Measurements from ENCODE around the gene MYL9. TPM values are rescaled to one million over a fixed set of nuclear protein-coding genes. Genes with fewer than 3 reads are reported as not detected.

The MYL9 gene
- total RNA-seq, 2 experiments from 2014 or later = not detected

DNA sequence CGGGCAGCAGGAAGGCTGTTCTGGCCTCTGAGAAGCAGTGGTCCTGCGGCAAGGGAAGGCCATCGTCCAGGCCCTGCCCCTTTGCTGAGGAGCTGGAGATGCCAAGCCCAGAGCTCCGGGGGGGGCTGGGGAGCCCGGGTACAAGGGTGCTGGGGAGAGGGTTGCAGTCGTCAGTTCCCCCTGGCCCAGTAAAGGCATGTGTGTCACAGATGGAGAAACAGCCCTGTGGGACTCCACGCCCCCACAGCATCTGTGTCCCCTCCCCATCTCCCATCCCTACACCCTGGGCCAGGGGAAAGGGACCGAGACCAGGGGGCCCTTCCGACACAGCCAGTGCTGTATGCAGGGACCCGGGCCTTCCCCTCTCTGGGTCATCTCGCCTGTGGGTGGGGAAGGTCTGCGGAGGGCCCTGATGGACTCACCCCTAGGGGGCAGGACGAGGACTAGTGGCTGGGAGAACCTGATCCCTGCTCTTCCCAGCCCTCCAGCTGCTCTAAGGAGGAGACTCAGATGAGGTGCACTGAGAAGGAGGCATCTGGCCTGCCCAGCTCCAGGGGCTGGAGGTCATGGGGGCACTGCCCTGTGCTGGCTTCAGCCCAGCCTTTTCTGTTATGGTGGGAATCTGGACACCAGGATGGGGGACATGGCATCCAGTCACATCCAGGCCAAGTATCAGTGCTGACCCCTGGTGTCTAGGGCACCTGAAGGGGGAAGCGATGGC lies 609 bp downstream of the MYL9 start:
- BruUV-seq (replicated peaks) = no TSS peak
- no peak for TF ChIP-seq EZH2phosphoT487 (IDR thresholded peaks at IDR 0.05; ENCODE audit: borderline replicate concordance, low read depth, low read length)
- TF ChIP-seq, protein P1, sequence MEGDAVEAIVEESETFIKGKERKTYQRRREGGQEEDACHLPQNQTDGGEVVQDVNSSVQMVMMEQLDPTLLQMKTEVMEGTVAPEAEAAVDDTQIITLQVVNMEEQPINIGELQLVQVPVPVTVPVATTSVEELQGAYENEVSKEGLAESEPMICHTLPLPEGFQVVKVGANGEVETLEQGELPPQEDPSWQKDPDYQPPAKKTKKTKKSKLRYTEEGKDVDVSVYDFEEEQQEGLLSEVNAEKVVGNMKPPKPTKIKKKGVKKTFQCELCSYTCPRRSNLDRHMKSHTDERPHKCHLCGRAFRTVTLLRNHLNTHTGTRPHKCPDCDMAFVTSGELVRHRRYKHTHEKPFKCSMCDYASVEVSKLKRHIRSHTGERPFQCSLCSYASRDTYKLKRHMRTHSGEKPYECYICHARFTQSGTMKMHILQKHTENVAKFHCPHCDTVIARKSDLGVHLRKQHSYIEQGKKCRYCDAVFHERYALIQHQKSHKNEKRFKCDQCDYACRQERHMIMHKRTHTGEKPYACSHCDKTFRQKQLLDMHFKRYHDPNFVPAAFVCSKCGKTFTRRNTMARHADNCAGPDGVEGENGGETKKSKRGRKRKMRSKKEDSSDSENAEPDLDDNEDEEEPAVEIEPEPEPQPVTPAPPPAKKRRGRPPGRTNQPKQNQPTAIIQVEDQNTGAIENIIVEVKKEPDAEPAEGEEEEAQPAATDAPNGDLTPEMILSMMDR (conservative IDR thresholded peaks at IDR 0.05; ENCODE audit: low read length) = peak; percentile 50
- no peak for DNase-seq (ENCODE audit: low spot score)
- no peaks in the 10 kb centered on the region for H3K9me2 ChIP-seq (ENCODE audit: insufficient read depth, low read length)
- H2AFZ ChIP-seq (ENCODE audit: low read length) = no peak overlapping the region
- H4K20me1 ChIP-seq (ENCODE audit: insufficient read depth, low read length) = no peaks in the 10 kb centered on the region
- H3K4me2 ChIP-seq (ENCODE audit: low read length) = no peak overlapping the region
- ChIA-PET POLR2A (no interaction called here), CTCF (ENCODE audit: unreplicated experiment) (no interaction called here)
- H3K79me2 ChIP-seq (ENCODE audit: insufficient read depth, low read depth, low read length) = no peaks in the 10 kb centered on the region
- no peaks in the 10 kb centered on the region for H3K9me3 ChIP-seq (ENCODE audit: low read length)
- H3K36me3 ChIP-seq (ENCODE audit: insufficient read depth, low read length) = no peaks in the 10 kb centered on the region
- H3K4me1 ChIP-seq (ENCODE audit: insufficient read depth, low read length, poor library complexity, severe bottlenecking) = no peaks in the 10 kb centered on the region
- no peak overlapping the region for H3K4me3 ChIP-seq (ENCODE audit: low read depth, low read length, poor library complexity, severe bottlenecking)
- intact Hi-C loops (cut with micrococcal nuclease; ENCODE audit: unreplicated experiment) = no loop called here
- H3K27ac ChIP-seq (ENCODE audit: low read depth, low read length, poor library complexity, severe bottlenecking) = no peak overlapping the region

DNA sequence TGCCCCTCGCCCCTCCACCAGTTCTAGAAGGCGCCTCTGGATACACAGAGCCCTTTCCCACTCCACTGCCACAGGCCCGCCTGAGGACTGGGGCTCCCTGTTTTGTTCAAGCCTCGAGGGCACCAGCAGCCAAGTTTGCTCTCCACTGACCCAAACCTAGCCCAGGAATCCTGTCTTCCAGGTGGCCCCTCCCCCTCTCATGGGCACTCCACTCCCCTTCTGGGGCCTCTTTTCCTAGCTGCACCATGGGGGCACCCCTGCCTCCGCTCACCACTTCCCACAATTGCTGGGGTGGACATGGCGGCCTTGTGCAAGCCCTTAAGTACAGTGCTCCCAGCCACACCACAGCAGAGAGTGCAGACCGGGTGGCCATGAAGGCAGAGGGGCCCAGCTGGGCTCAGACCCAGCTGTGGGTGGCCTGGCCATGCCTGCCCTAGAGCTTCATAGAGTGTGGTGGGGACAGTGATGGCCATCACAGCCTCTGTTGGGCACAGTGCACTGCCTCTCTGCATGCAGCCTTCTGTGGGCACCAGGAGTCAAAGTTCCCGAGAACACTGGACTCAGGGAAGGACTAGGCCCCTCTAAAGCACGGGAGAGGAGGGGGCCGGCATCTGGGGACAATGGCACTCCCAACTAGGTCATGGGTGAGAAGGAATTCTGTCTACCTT lies 1.3 kb downstream of the MYL9 start:
- Histone ChIP-seq H3K27ac (ENCODE audit: low read depth, low read length, poor library complexity, severe bottlenecking) (no peak overlapping the region), H3K36me3 (ENCODE audit: insufficient read depth, low read length) (no peaks in the 10 kb centered on the region), H2AFZ (ENCODE audit: low read length) (no peak overlapping the region), H3K4me1 (ENCODE audit: insufficient read depth, low read length, poor library complexity, severe bottlenecking) (no peaks in the 10 kb centered on the region), H4K20me1 (ENCODE audit: insufficient read depth, low read length) (no peaks in the 10 kb centered on the region), H3K4me3 (ENCODE audit: low read depth, low read length, poor library complexity, severe bottlenecking) (no peak overlapping the region), H3K79me2 (ENCODE audit: insufficient read depth, low read depth, low read length) (no peaks in the 10 kb centered on the region), H3K9me3 (ENCODE audit: low read length) (no peaks in the 10 kb centered on the region), H3K4me2 (ENCODE audit: low read length) (no peak overlapping the region), H3K9me2 (ENCODE audit: insufficient read depth, low read length) (no peaks in the 10 kb centered on the region)
- intact Hi-C loops (cut with micrococcal nuclease; ENCODE audit: unreplicated experiment) = no loop called here
- TF ChIP-seq EZH2phosphoT487 (IDR thresholded peaks at IDR 0.05; ENCODE audit: borderline replicate concordance, low read depth, low read length) = no peak
- TF ChIP-seq, protein P1 (conservative IDR thresholded peaks at IDR 0.05; ENCODE audit: low read length) = no peak
- no peak for DNase-seq (ENCODE audit: low spot score)
- ChIA-PET CTCF (ENCODE audit: unreplicated experiment) (no interaction called here), POLR2A (no interaction called here)
- no TSS peak for BruUV-seq (replicated peaks)
